ENCODE results near the gene MRPL52. TPM values are rescaled to one million over a fixed set of nuclear protein-coding genes. Genes with fewer than 3 reads are reported as not detected.

The MRPL52 gene
- total and polyA plus RNA-seq, 2 of the 13 experiments (the other 11 are each of a cell fraction or from before 2014, with no cell fraction given) = 118 to 329 TPM

DNA sequence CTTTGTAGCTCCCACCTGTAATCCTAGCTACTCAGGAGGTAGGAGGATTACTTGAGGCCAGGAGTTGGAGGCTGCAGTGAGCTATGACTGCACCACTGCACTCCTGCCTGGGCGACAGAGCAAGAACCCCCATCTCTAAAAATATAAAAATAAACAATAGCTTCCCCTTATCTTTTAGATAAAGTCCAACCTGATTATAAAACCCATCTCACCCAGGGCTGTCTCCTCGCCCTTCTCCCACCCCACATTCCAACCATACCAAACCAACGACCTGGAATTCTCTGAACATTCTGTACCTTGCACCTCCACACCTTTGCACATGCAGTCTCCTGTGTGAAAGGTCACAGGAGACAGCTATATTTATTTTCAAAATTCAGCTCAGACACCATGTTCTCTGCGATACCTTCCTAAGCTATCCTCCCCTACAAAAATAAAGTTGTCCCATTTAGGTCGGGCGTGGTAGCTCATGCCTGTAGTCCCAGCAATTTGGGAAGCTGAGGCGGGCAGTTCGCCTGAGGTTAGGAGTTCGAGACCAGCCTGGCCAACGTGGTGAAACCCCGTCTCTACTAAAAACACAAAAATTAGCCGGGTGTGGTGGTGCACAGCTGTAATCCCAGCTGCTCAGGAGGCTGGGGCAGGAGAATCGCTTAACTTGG is 22.1 kb upstream of the MRPL52 start (continued):
- no peak for TF ChIP-seq DDIT3 (CRISPR knock-in tag; IDR thresholded peaks at IDR 0.05)
- TF ChIP-seq, protein P1, sequence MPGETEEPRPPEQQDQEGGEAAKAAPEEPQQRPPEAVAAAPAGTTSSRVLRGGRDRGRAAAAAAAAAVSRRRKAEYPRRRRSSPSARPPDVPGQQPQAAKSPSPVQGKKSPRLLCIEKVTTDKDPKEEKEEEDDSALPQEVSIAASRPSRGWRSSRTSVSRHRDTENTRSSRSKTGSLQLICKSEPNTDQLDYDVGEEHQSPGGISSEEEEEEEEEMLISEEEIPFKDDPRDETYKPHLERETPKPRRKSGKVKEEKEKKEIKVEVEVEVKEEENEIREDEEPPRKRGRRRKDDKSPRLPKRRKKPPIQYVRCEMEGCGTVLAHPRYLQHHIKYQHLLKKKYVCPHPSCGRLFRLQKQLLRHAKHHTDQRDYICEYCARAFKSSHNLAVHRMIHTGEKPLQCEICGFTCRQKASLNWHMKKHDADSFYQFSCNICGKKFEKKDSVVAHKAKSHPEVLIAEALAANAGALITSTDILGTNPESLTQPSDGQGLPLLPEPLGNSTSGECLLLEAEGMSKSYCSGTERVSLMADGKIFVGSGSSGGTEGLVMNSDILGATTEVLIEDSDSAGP (CRISPR knock-in tag; IDR thresholded peaks at IDR 0.05; ENCODE audit: borderline replicate concordance) = no peak
- TF ChIP-seq BCLAF1 (IDR thresholded peaks at IDR 0.05) = no peak
- no peak for TF ChIP-seq TOPORS (CRISPR knock-in tag; IDR thresholded peaks at IDR 0.05)
- no peak for TF ChIP-seq RELA (CRISPR knock-in tag; IDR thresholded peaks at IDR 0.05)
- no peak for TF ChIP-seq KLF11 (CRISPR knock-in tag; IDR thresholded peaks at IDR 0.05)
- no peak for TF ChIP-seq ISX (CRISPR knock-in tag; conservative IDR thresholded peaks at IDR 0.05)
- no peak for TF ChIP-seq ZNF33A (CRISPR knock-in tag; IDR thresholded peaks at IDR 0.05; ENCODE audit: borderline replicate concordance)
- TF ChIP-seq CHCHD3 (CRISPR knock-in tag; IDR thresholded peaks at IDR 0.05) = no peak
- peak; percentile 60; the same call in 1 of the 2 replicates for TF ChIP-seq BHLHE40 (IDR thresholded peaks at IDR 0.05; ENCODE audit: low read length)
- no peak for TF ChIP-seq AKAP8 (CRISPR knock-in tag; IDR thresholded peaks at IDR 0.05)
- no peak for TF ChIP-seq ZNF556 (CRISPR knock-in tag; IDR thresholded peaks at IDR 0.05; ENCODE audit: borderline replicate concordance)
- no peak for TF ChIP-seq ZFP82 (CRISPR knock-in tag; IDR thresholded peaks at IDR 0.05; ENCODE audit: borderline replicate concordance)
- TF ChIP-seq, protein P2, sequence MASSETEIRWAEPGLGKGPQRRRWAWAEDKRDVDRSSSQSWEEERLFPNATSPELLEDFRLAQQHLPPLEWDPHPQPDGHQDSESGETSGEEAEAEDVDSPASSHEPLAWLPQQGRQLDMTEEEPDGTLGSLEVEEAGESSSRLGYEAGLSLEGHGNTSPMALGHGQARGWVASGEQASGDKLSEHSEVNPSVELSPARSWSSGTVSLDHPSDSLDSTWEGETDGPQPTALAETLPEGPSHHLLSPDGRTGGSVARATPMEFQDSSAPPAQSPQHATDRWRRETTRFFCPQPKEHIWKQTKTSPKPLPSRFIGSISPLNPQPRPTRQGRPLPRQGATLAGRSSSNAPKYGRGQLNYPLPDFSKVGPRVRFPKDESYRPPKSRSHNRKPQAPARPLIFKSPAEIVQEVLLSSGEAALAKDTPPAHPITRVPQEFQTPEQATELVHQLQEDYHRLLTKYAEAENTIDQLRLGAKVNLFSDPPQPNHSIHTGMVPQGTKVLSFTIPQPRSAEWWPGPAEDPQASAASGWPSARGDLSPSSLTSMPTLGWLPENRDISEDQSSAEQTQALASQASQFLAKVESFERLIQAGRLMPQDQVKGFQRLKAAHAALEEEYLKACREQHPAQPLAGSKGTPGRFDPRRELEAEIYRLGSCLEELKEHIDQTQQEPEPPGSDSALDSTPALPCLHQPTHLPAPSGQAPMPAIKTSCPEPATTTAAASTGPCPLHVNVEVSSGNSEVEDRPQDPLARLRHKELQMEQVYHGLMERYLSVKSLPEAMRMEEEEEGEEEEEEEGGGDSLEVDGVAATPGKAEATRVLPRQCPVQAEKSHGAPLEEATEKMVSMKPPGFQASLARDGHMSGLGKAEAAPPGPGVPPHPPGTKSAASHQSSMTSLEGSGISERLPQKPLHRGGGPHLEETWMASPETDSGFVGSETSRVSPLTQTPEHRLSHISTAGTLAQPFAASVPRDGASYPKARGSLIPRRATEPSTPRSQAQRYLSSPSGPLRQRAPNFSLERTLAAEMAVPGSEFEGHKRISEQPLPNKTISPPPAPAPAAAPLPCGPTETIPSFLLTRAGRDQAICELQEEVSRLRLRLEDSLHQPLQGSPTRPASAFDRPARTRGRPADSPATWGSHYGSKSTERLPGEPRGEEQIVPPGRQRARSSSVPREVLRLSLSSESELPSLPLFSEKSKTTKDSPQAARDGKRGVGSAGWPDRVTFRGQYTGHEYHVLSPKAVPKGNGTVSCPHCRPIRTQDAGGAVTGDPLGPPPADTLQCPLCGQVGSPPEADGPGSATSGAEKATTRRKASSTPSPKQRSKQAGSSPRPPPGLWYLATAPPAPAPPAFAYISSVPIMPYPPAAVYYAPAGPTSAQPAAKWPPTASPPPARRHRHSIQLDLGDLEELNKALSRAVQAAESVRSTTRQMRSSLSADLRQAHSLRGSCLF (CRISPR knock-in tag; IDR thresholded peaks at IDR 0.05; ENCODE audit: borderline replicate concordance) = no peak
- TF ChIP-seq ZNF605 (CRISPR knock-in tag; IDR thresholded peaks at IDR 0.05) = peak; percentile 46; the same call in 1 of the 2 replicates
- TF ChIP-seq ZBTB3 (CRISPR knock-in tag; IDR thresholded peaks at IDR 0.05; ENCODE audit: borderline replicate concordance, low read depth) = no peak
- no peak for TF ChIP-seq ZNF362 (CRISPR knock-in tag; IDR thresholded peaks at IDR 0.05; ENCODE audit: borderline replicate concordance)
- TF ChIP-seq SAP130 (CRISPR knock-in tag; IDR thresholded peaks at IDR 0.05; ENCODE audit: low read depth) = peak; percentile 33; the same call in 1 of the 2 replicates
- TF ChIP-seq ARNTL (CRISPR knock-in tag; IDR thresholded peaks at IDR 0.05) = peak; percentile 37; the same call in 1 of the 2 replicates

Measured in HepG2 (cell line).